Natural killer cell (primary cell): Measurements from ENCODE around the gene EHBP1L1. TPM values are rescaled to one million over a fixed set of nuclear protein-coding genes. Genes with fewer than 3 reads are reported as not detected.

Experiments used
- ATAC-seq, 3 donors: fragments of 150-1000 bp in 2 of 3; fragments of 200-7000 bp in 1 of 3; cut with Tn5 transposase; 1 replicate in 1 of 3; 2 replicates in 2 of 3; pipeline ENCODE4 v1.10.0; 2021; ENCODE audit warnings: mild to moderate bottlenecking in 2 of 3, moderate library complexity in 2 of 3
- DNase-seq, 2 donors: peaks; one replicate each; pipeline versions ENCODE4 v3.0.0 to v3.0.0-alpha.2; 2013 to 2021; ENCODE audit warnings: mixed read lengths in 1 of 2
- H3K27ac ChIP-seq: one replicate; pipeline ENCODE4 v1.5.1; 2013; ENCODE audit warnings: mild to moderate bottlenecking, low read length
- H3K27me3 ChIP-seq: one replicate; pipeline ENCODE4 v1.6.1; 2013; ENCODE audit warnings: low read length; ENCODE audit not compliant: control insufficient read depth, insufficient read depth
- H3K36me3 ChIP-seq: one replicate; pipeline ENCODE4 v1.6.1; 2013; ENCODE audit warnings: low read length; ENCODE audit not compliant: control insufficient read depth, insufficient read depth
- H3K4me1 ChIP-seq: one replicate; pipeline ENCODE4 v1.6.1; 2013; ENCODE audit warnings: low read length; ENCODE audit not compliant: control insufficient read depth, insufficient read depth
- H3K4me3 ChIP-seq: one replicate; pipeline ENCODE4 v1.5.1; 2013; ENCODE audit warnings: low read length
- H3K9me3 ChIP-seq: one replicate; pipeline ENCODE4 v1.6.1; 2013; ENCODE audit warnings: low read length; ENCODE audit not compliant: control insufficient read depth, insufficient read depth
- H3K27ac Mint-ChIP-seq, 2 donors: one replicate each; pipeline ENCODE4 v1.8.0; 2022; ENCODE audit warnings: mild to moderate bottlenecking in 2 of 2, mixed read lengths in 2 of 2, moderate library complexity in 1 of 2
- H3K27me3 Mint-ChIP-seq, 2 donors: one replicate each; pipeline ENCODE4 v1.8.0; 2022; ENCODE audit warnings: low read depth in 2 of 2, mixed read lengths in 2 of 2
- H3K36me3 Mint-ChIP-seq: one replicate; pipeline ENCODE4 v1.8.0; 2022; ENCODE audit warnings: mixed read lengths
- H3K4me1 Mint-ChIP-seq, 2 donors: one replicate each; pipeline ENCODE4 v1.8.0; 2022; ENCODE audit warnings: mixed read lengths in 2 of 2
- H3K4me3 Mint-ChIP-seq: one replicate; pipeline ENCODE4 v1.8.0; 2022; ENCODE audit warnings: mild to moderate bottlenecking, moderate library complexity, mixed read lengths
- H3K9me3 Mint-ChIP-seq, 2 donors: one replicate each; pipeline ENCODE4 v1.8.0; 2022; ENCODE audit warnings: mixed read lengths in 2 of 2
- WGBS: methylation state at CpG from one replicate; pipeline ENCODE4 v1.1.7; 2013; ENCODE audit warnings: missing lambda C conversion rate; ENCODE audit not compliant: insufficient coverage; 5-methylcytosine and 5-hydroxymethylcytosine counted together
- intact Hi-C: fragments of 100-400 bp; cut with micrococcal nuclease; formaldehyde crosslinking; loops from one replicate; pipeline ENCODE4 v1.14.2; 2022
- total RNA-seq, 4 donors: library from RNA; stranded (reverse); fragments of 120-200 nt in 1 of 4; gene quantifications; one replicate each; pipeline versions ENCODE4 v1.2.3 to v1.2.4, GENCODE V29; 2013 to 2022
- TF ChIP-seq, protein P1 (sequence below): fragments of 200-600 bp; IDR thresholded peaks from one replicate; pipeline ENCODE4 v1.8.0; 2022; ENCODE audit warnings: antibody characterized with exemption

Gene EHBP1L1
- total RNA-seq, 3 donors from 2014 or later (not counting 1 experiment from before 2014, with no cell fraction given): 129 to 137 (median 135) TPM

- 6% methylated on average over 28 of the region's 28 CpGs for WGBS
These were observed 6.5 kb upstream of the EHBP1L1 start for GRCh38 chr11:65569164-65569972.

DNA sequence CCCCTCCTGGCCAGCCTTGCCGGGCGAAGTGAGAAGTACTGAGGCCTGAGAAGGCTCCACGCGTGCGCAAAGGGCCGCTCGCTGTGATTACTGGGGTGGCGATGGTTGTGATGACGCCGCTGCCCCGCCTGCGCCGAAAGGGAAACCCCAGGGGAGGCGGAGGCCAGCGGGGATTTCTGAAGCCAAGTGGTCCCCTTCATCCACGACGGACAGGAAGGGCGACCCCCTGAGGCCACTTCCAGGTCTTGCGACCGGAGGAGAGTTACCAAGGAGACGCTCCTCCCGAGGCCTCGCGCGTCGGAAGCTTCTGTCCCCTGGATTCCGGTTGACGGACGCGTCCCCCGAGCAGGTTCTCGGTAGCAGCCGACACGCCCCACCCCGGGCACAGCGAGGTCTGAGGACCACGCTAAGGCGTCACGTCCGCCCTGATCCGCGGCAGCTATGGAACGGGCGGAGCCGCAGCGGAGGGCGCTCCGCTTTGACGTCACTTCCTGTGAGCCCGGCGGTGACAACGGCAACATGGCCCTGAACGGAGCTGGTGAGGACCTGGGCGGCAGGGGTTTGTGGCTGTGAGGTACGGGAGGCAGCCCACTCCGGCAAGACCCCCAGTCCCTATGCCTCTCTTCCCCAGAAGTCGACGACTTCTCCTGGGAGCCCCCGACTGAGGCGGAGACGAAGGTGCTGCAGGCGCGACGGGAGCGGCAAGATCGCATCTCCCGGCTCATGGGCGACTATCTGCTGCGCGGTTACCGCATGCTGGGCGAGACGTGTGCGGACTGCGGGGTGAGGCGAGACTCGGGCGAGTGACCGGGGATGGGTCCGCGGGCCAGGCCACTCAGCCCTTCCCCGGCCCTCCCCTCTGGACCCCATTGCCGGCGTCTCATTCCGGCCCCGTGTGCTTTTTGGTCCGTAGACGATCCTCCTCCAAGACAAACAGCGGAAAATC, 5.6 kb upstream of the EHBP1L1 start, which contains the start of gene ZNRD2:
TSS of gene ZNRD2 (plus strand) at position 505 of the 946 bp plus-strand sequence. CDS start at position 520, 15 bp downstream.
- intact Hi-C loops: loop anchor here (1.0 to 5.0 kb wide), 8 partner anchors 18 to 183 kb away; partner anchors contain the start of genes FRMD8 and PCNX3
- H3K4me1 ChIP-seq: peaks cover 85% of the 10 kb centered on the region
- Mint-ChIP-seq H3K27ac (peak within 1 kb of the TSS; percentile 99), H3K4me1 (peaks cover 64 to 86% of the 10 kb centered on the region in 2 donors), H3K4me3 (peak within 1 kb of the TSS; percentile 98), H3K9me3 (no peaks in the 10 kb centered on the region), H3K36me3 (no peaks in the 10 kb centered on the region), H3K27me3 (no peaks in the 10 kb centered on the region)
- under 1% methylated on average over 89 of the region's 89 CpGs for WGBS
- no peaks in the 10 kb centered on the region for H3K9me3 ChIP-seq
- peak within 1 kb of the TSS; percentile 97 for H3K27ac ChIP-seq
- ATAC-seq: peak; percentile 59 to 86 (median 70)
- peak within 1 kb of the TSS; percentile 54 for H3K4me3 ChIP-seq
- H3K36me3 ChIP-seq: peaks cover 5% of the 10 kb centered on the region
- H3K27me3 ChIP-seq: no peaks in the 10 kb centered on the region
- DNase-seq: peak; percentile 96 to 99
- TF ChIP-seq, protein P1, sequence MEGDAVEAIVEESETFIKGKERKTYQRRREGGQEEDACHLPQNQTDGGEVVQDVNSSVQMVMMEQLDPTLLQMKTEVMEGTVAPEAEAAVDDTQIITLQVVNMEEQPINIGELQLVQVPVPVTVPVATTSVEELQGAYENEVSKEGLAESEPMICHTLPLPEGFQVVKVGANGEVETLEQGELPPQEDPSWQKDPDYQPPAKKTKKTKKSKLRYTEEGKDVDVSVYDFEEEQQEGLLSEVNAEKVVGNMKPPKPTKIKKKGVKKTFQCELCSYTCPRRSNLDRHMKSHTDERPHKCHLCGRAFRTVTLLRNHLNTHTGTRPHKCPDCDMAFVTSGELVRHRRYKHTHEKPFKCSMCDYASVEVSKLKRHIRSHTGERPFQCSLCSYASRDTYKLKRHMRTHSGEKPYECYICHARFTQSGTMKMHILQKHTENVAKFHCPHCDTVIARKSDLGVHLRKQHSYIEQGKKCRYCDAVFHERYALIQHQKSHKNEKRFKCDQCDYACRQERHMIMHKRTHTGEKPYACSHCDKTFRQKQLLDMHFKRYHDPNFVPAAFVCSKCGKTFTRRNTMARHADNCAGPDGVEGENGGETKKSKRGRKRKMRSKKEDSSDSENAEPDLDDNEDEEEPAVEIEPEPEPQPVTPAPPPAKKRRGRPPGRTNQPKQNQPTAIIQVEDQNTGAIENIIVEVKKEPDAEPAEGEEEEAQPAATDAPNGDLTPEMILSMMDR: peak; percentile 29

More at GRCh38 chr11:65569164-65569972, 6.5 kb upstream of the EHBP1L1 start:
- H3K36me3 Mint-ChIP-seq: no peaks in the 10 kb centered on the region
- no peaks in the 10 kb centered on the region for H3K27me3 Mint-ChIP-seq
- Histone ChIP-seq H3K27me3 (no peaks in the 10 kb centered on the region), H3K36me3 (peaks cover 5% of the 10 kb centered on the region), H3K27ac (peak overlapping the region; percentile 97), H3K9me3 (no peaks in the 10 kb centered on the region), H3K4me3 (peak overlapping the region; percentile 54), H3K4me1 (peaks cover 86% of the 10 kb centered on the region)
- peak overlapping the region; percentile 98 for H3K4me3 Mint-ChIP-seq
- TF ChIP-seq, protein P1: no peak
- ATAC-seq (peak; percentile 8 to 19 (median 11)), DNase-seq (no peak)
- intact Hi-C loops: no loop called here
- H3K27ac Mint-ChIP-seq: peak overlapping the region; percentile 99
- H3K9me3 Mint-ChIP-seq: no peaks in the 10 kb centered on the region
- H3K4me1 Mint-ChIP-seq: peaks cover 65 to 85% of the 10 kb centered on the region in 2 donors

GRCh38 chr11:65571420-65571819, 4.4 kb upstream of the EHBP1L1 start:
- Histone ChIP-seq H3K27ac (peak overlapping the region; percentile 97), H3K27me3 (no peaks in the 10 kb centered on the region), H3K4me3 (no peak overlapping the region), H3K4me1 (peaks cover 80% of the 10 kb centered on the region), H3K36me3 (peaks cover 5% of the 10 kb centered on the region), H3K9me3 (no peaks in the 10 kb centered on the region)
- Mint-ChIP-seq H3K27me3 (no peaks in the 10 kb centered on the region), H3K9me3 (no peaks in the 10 kb centered on the region), H3K4me3 (peak overlapping the region; percentile 98), H3K4me1 (peaks cover 60 to 81% of the 10 kb centered on the region in 2 donors), H3K27ac (peak overlapping the region; percentile 99), H3K36me3 (no peaks in the 10 kb centered on the region)
- TF ChIP-seq, protein P1: no peak
- intact Hi-C loops: loop anchor here (2.0 to 5.0 kb wide), 3 partner anchors 69 to 184 kb away; partner anchors contain the start of gene FRMD8
- ATAC-seq (no peak), DNase-seq (no peak)
- WGBS: 89% methylated on average over 9 of the region's 9 CpGs
